Activated naive CD8-positive, alpha-beta T cell (primary cell): ENCODE data around the gene INO80C.
A peak's percentile ranks its signal among the peaks of the same experiment; 100 is the strongest.

Experiments used
- H3K27ac Mint-ChIP-seq: one replicate; pipeline ENCODE4 v1.8.0; 2021; ENCODE audit warnings: mixed read lengths
- H3K27me3 Mint-ChIP-seq: one replicate; pipeline ENCODE4 v1.8.0; 2021; ENCODE audit warnings: mixed read lengths
- H3K36me3 Mint-ChIP-seq: one replicate; pipeline ENCODE4 v1.8.0; 2021; ENCODE audit warnings: mixed read lengths
- H3K4me1 Mint-ChIP-seq: one replicate; pipeline ENCODE4 v1.8.0; 2021; ENCODE audit warnings: low read depth, mixed read lengths
- H3K4me3 Mint-ChIP-seq: one replicate; pipeline ENCODE4 v1.8.0; 2021; ENCODE audit warnings: mild to moderate bottlenecking, mixed read lengths
- H3K9me3 Mint-ChIP-seq: one replicate; pipeline ENCODE4 v1.8.0; 2021; ENCODE audit warnings: low read depth, mixed read lengths

Gene INO80C

GRCh38 chr18:35497370-35498197 lies at the start of gene INO80C:
Gene INO80C (minus strand): TSS chr18:35497960. CDS start chr18:35497874, 86 bp downstream.
- Mint-ChIP-seq H3K4me3 (peak within 1 kb of the TSS; percentile 94), H3K36me3 (peaks cover 4% of the 10 kb centered on the region), H3K9me3 (no peaks in the 10 kb centered on the region), H3K4me1 (peaks cover 39% of the 10 kb centered on the region), H3K27me3 (no peaks in the 10 kb centered on the region), H3K27ac (peak within 1 kb of the TSS; percentile 98)

- H3K4me3 Mint-ChIP-seq: no peak overlapping the region
- H3K4me1 Mint-ChIP-seq: peaks cover 3% of the 10 kb centered on the region
- no peak overlapping the region for H3K27ac Mint-ChIP-seq
- H3K36me3 Mint-ChIP-seq: peaks cover 5% of the 10 kb centered on the region
- peaks cover 3% of the 10 kb centered on the region for H3K9me3 Mint-ChIP-seq
- peaks cover 4% of the 10 kb centered on the region for H3K27me3 Mint-ChIP-seq
Observed at GRCh38 chr18:35547008-35547605, 49.3 kb upstream of the INO80C start.

GRCh38 chr18:35542356-35542755 lies 44.6 kb upstream of the INO80C start:
- H3K27ac Mint-ChIP-seq: no peak overlapping the region
- peaks cover 5% of the 10 kb centered on the region for H3K36me3 Mint-ChIP-seq
- peaks cover 1% of the 10 kb centered on the region for H3K4me1 Mint-ChIP-seq
- H3K27me3 Mint-ChIP-seq: peaks cover 4% of the 10 kb centered on the region
- H3K9me3 Mint-ChIP-seq: peaks cover 3% of the 10 kb centered on the region
- H3K4me3 Mint-ChIP-seq: no peak overlapping the region

DNA sequence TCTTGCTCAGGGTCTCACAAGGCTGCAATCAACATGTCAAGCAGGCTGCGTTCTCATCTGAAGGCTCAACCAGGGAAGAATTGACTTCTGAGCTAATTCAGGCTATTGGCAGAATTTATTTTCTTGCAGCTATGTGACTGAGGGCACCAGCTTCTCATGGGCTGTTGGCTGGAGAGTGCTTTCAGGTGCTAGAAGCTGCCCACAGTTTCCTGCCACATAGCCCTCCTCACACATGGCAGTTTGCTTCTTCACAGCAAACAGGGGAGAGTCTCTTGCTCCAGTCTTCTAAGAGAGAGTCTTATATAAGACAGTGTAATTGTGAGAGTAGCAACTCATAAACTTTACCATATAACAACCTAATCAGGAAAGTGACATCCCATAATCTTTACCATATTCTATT lies 37.5 kb upstream of the INO80C start:
- Mint-ChIP-seq H3K4me3 (no peak overlapping the region), H3K4me1 (no peaks in the 10 kb centered on the region), H3K27me3 (peaks cover 2% of the 10 kb centered on the region), H3K27ac (no peak overlapping the region), H3K9me3 (peaks cover 22% of the 10 kb centered on the region), H3K36me3 (peaks cover 2% of the 10 kb centered on the region)

GRCh38 chr18:35533916-35534405 lies 36.2 kb upstream of the INO80C start:
- no peak overlapping the region for H3K27ac Mint-ChIP-seq
- H3K36me3 Mint-ChIP-seq: peaks cover 2% of the 10 kb centered on the region
- peaks cover 2% of the 10 kb centered on the region for H3K27me3 Mint-ChIP-seq
- peaks cover 25% of the 10 kb centered on the region for H3K9me3 Mint-ChIP-seq
- no peak overlapping the region for H3K4me3 Mint-ChIP-seq
- no peaks in the 10 kb centered on the region for H3K4me1 Mint-ChIP-seq

DNA sequence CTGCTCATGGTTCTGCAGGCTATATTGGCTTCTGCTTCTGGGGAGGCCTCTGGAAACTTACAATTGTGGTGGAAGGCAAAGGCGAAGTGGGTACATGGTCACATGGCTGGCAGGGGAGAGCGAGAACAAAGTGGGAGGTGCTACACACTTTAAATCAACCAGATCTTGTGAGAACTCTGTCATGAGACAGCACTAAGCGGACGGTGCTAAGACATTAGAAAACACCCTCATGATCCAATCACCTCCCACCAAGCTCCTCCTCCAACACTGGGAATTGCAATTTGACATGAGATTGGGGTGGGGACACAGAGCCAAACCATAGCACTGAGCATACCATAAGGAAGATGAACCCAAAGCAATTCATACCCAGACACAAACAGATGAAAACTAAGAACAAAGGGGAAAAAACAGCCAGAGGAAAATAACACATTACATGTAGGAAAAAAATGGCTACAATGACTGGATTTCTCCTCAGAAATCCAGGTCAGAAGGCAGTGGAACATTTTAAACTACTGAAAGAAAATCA lies 31.1 kb upstream of the INO80C start:
- no peak overlapping the region for H3K4me3 Mint-ChIP-seq
- H3K27me3 Mint-ChIP-seq: peaks cover 22% of the 10 kb centered on the region
- H3K9me3 Mint-ChIP-seq: peaks cover 11% of the 10 kb centered on the region
- H3K27ac Mint-ChIP-seq: no peak overlapping the region
- H3K4me1 Mint-ChIP-seq: no peaks in the 10 kb centered on the region
- peaks cover 4% of the 10 kb centered on the region for H3K36me3 Mint-ChIP-seq

DNA sequence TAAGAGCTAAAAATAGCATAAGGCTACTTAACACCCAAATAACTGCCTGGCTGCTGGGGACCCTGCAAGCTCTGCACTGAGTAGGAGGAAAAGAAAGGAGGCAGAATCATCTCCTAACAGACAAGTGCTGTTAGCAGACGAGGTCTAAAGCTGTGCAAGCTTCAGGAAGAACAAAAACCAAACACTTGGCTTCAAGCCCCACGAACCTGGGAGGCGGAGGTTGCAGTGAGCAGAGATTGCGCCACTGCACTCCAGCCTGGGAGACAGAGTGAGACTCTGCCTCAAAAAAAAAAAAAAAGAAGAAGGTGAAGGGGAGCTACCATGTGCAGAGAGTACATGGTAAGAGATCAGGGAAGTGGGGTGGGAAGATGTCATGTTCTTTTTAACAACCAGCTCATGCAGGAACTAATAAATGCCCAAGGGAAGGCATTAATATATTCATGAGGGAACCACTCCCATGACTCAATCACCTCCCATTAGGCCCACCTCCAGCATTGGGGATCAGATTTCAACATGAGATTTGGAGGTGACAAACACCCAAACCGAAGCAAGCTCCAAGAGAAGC lies 28.8 kb upstream of the INO80C start:
- Mint-ChIP-seq H3K4me1 (no peaks in the 10 kb centered on the region), H3K9me3 (peaks cover 11% of the 10 kb centered on the region), H3K4me3 (no peak overlapping the region), H3K27me3 (peaks cover 21% of the 10 kb centered on the region), H3K36me3 (peaks cover 4% of the 10 kb centered on the region), H3K27ac (no peak overlapping the region)

DNA sequence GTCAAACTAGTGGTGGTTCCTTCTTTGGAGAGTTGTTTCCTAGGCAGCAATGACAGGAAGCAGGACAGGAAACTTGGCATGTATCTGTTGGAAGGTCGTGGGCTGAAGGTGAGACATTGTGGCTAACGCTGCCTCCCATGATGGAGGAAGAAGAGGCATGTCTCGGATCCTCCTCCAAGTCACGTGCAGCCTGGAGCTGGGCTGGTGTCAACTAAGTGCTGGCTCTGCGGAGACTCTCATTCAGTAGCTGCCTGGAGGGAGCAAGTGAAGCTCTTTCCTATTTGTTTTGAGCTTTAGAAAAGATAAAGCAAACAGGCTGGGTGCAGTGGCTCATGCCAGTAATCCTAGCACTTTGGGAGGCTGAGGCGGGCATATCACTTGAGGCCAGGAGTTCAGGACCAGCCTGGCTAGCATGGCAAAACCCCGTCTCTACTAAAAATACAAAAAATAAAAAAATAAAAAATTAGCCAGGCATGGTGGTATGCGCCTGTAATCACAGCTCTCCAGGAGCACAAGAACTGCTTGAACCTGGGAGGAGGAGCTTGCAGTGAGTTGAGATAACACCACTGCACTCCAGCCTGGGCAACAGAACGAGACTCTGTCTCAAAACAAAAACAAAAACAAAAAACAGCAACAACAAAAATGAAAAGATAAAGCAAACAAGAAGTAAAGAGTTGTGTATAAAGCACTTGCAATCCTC lies 28.2 kb upstream of the INO80C start:
- Mint-ChIP-seq H3K27me3 (peaks cover 20% of the 10 kb centered on the region), H3K4me1 (no peaks in the 10 kb centered on the region), H3K4me3 (no peak overlapping the region)

GRCh38 chr18:35524226-35524625 lies 26.5 kb upstream of the INO80C start:
- peaks cover 20% of the 10 kb centered on the region for H3K27me3 Mint-ChIP-seq

More for the DNA sequence above, 28.2 kb upstream of the INO80C start:
- peaks cover 4% of the 10 kb centered on the region for H3K36me3 Mint-ChIP-seq
- peaks cover 9% of the 10 kb centered on the region for H3K9me3 Mint-ChIP-seq
- no peak overlapping the region for H3K27ac Mint-ChIP-seq

DNA sequence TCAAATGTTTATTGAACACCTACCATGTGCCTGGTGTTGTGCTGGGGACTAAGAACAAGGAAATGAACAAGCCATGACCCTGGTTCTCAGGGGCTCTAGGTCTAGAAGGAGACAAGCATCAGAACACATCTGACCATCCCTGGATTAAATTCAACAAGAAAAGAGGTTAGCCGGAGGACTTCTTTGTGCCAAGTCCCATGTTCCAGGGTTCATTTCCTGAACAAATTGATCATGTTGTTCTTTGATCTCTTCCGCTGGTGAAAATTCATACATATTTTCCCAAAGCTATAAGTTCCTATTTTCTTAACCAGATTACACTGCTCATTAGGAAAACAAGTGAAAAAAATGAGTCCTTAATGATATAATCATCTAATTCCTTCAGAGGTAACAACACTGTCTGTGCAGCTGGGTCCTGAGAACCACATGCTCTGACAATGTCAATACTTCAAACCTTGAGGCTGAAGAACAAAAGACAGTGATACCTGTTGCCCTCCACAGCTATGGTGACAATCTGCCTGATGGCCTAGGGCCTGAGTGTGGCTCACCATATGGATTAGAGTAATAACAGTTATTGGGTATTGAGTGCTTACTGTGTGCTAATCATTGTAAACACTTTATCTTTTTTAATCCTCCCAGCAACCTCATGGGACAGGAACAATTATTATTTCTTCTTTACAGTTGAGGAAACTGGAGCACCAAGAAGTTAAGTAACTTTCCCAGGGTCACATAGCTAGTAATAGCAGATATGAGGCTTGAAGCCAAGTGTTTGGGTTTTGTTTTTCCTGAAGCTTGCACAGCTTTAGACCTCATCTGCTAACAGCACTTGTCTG lies 24.6 kb upstream of the INO80C start:
- Mint-ChIP-seq H3K4me1 (no peaks in the 10 kb centered on the region), H3K27ac (no peak overlapping the region), H3K27me3 (peaks cover 11% of the 10 kb centered on the region), H3K36me3 (no peaks in the 10 kb centered on the region), H3K4me3 (no peak overlapping the region), H3K9me3 (no peaks in the 10 kb centered on the region)

More at GRCh38 chr18:35524226-35524625, 26.5 kb upstream of the INO80C start:
- no peak overlapping the region for H3K27ac Mint-ChIP-seq
- no peaks in the 10 kb centered on the region for H3K9me3 Mint-ChIP-seq
- peaks cover 4% of the 10 kb centered on the region for H3K36me3 Mint-ChIP-seq
- no peak overlapping the region for H3K4me3 Mint-ChIP-seq
- H3K4me1 Mint-ChIP-seq: no peaks in the 10 kb centered on the region

DNA sequence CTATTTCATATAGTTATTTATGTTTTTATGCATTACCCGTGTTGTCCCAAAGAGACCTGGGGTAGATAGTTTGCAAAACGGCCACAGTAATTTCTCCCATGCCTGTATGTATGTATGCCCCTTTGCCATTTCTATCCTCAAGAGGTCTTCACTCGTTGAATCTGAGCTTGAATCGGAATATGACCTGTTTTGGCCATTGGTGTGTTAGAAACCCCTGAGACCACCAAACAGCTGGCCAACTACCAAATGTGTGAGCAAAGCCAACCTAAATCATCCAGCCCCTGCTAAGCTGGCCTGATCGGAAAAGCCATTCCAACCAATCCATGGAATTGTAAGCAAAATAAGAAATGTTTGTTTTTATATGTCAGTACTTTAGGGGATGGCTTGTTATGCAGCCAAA lies 23.4 kb upstream of the INO80C start:
- H3K27ac Mint-ChIP-seq: no peak overlapping the region
- H3K36me3 Mint-ChIP-seq: no peaks in the 10 kb centered on the region
- no peak overlapping the region for H3K4me3 Mint-ChIP-seq
- H3K9me3 Mint-ChIP-seq: no peaks in the 10 kb centered on the region
- H3K27me3 Mint-ChIP-seq: peaks cover 4% of the 10 kb centered on the region
- H3K4me1 Mint-ChIP-seq: no peaks in the 10 kb centered on the region

- no peak overlapping the region for H3K27ac Mint-ChIP-seq
- H3K27me3 Mint-ChIP-seq: no peaks in the 10 kb centered on the region
- H3K4me3 Mint-ChIP-seq: no peak overlapping the region
- H3K36me3 Mint-ChIP-seq: no peaks in the 10 kb centered on the region
- H3K9me3 Mint-ChIP-seq: no peaks in the 10 kb centered on the region
- no peaks in the 10 kb centered on the region for H3K4me1 Mint-ChIP-seq
Observed at GRCh38 chr18:35519148-35519899, 21.6 kb upstream of the INO80C start.

DNA sequence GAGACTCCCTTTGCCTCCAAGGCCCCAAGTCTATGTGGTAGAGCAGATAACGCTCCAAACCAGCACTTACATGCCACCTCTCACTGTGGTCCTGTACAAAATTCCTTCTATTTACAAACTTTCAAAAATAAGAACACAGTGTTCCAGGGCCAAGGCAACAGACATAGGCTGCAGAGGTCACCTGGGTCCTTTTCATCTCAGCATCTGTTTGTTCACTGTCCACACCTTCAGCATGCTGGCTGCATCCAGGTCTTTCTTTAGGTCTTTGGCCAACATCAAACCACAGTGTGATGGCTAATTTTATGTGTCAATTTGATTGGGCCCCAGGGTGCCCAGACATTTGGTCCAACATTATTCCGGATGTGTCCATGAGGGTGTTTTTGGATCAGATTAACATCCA lies 20.0 kb upstream of the INO80C start:
- H3K27me3 Mint-ChIP-seq: no peaks in the 10 kb centered on the region
- no peaks in the 10 kb centered on the region for H3K9me3 Mint-ChIP-seq
- no peaks in the 10 kb centered on the region for H3K4me1 Mint-ChIP-seq
- no peaks in the 10 kb centered on the region for H3K36me3 Mint-ChIP-seq
- no peak overlapping the region for H3K4me3 Mint-ChIP-seq
- H3K27ac Mint-ChIP-seq: no peak overlapping the region
